Stimulated activated CD4-positive, alpha-beta T cell treated with anti-CD3 and anti-CD28 coated beads, Interleukin-12 subunit alpha, Interleukin-12 subunit beta, amount 100 ng/mL, for 4 hours (primary cell): ENCODE measurements around the gene ADRA2A.

Experiments
- DNase-seq: peaks from one replicate; pipeline ENCODE4 v3.0.0-alpha.2; 2020

The ADRA2A gene

GRCh38 chr10:111113238-111113960, 36.6 kb downstream of the ADRA2A start:
- DNase-seq = no peak

GRCh38 chr10:111113961-111114757, 37.3 kb downstream of the ADRA2A start:
- DNase-seq = no peak

- no peak for DNase-seq
These were observed 38.1 kb downstream of the ADRA2A start for GRCh38 chr10:111114758-111115500.

- no peak for DNase-seq
These were observed 39.4 kb downstream of the ADRA2A start for GRCh38 chr10:111116211-111116610.

- no peak for DNase-seq
These were observed 40.1 kb downstream of the ADRA2A start for GRCh38 chr10:111116762-111117445.

GRCh38 chr10:111117528-111118277, 40.9 kb downstream of the ADRA2A start:
- no peak for DNase-seq

GRCh38 chr10:111118758-111119157, 41.9 kb downstream of the ADRA2A start:
- DNase-seq = no peak

GRCh38 chr10:111119637-111120036, 42.8 kb downstream of the ADRA2A start:
- no peak for DNase-seq

GRCh38 chr10:111122127-111122526, 45.3 kb downstream of the ADRA2A start:
- DNase-seq = no peak

GRCh38 chr10:111123883-111124282, 47.1 kb downstream of the ADRA2A start:
- no peak for DNase-seq

GRCh38 chr10:111125102-111125501, 48.3 kb downstream of the ADRA2A start:
- DNase-seq = no peak

- DNase-seq = no peak
These were observed 49.2 kb downstream of the ADRA2A start for GRCh38 chr10:111126077-111126476.

- DNase-seq = no peak
These were observed 50.4 kb downstream of the ADRA2A start for GRCh38 chr10:111127081-111127848.

- no peak for DNase-seq
These were observed 51.7 kb downstream of the ADRA2A start for GRCh38 chr10:111128331-111129180.

GRCh38 chr10:111129363-111129762, 52.5 kb downstream of the ADRA2A start:
- DNase-seq = no peak

GRCh38 chr10:111130471-111130870, 53.6 kb downstream of the ADRA2A start:
- no peak for DNase-seq
